HepG2 (cell line): ENCODE measurements around the gene C19orf18. TPM values are rescaled to one million over a fixed set of nuclear protein-coding genes. Genes with fewer than 3 reads are reported as not detected.

Experiments used
- ARNT ChIP-seq: fragments of 450-650 bp; IDR thresholded peaks from 2 replicates; pipeline ENCODE4 v1.6.1; 2017
- CC2D1A ChIP-seq: sonication (generic); formaldehyde crosslinking; IDR thresholded peaks from 2 replicates; pipeline ENCODE4 v1.8.1; 2023; ENCODE audit warnings: mild to moderate bottlenecking, missing genetic modification reagents
- CENPX ChIP-seq: sonication (generic); formaldehyde crosslinking; IDR thresholded peaks from 2 replicates; pipeline ENCODE4 v1.9.0; 2021; ENCODE audit warnings: mild to moderate bottlenecking, missing genetic modification reagents, moderate library complexity
- FOXA3 ChIP-seq: IDR thresholded peaks from 2 replicates; pipeline ENCODE4 v1.6.1; 2016; ENCODE audit warnings: missing genetic modification reagents, missing compliant biosample characterization
- HNF4A ChIP-seq: sonication (generic); formaldehyde crosslinking; IDR thresholded peaks from 2 replicates; pipeline ENCODE4 v1.4.0; 2020; ENCODE audit warnings: missing genetic modification reagents
- HNRNPK ChIP-seq: fragments of 200-400 bp; formaldehyde crosslinking; IDR thresholded peaks from 2 replicates; pipeline ENCODE4 v1.6.1; 2018; ENCODE audit warnings: low read length, low read depth, moderate library complexity, mild to moderate bottlenecking; ENCODE audit not compliant: poor library complexity, severe bottlenecking
- MEIS2 ChIP-seq: sonication (generic); formaldehyde crosslinking; IDR thresholded peaks from 2 replicates; pipeline ENCODE4 v1.9.0; 2021; ENCODE audit warnings: mild to moderate bottlenecking, missing genetic modification reagents
- NBN ChIP-seq: fragments of 450-650 bp; conservative IDR thresholded peaks from 2 replicates; pipeline ENCODE4 v1.6.1; 2017
- NCOA1 ChIP-seq: sonication (generic); formaldehyde crosslinking; IDR thresholded peaks from 2 replicates; pipeline ENCODE4 v1.9.0; 2021; ENCODE audit warnings: missing genetic modification reagents
- RARA ChIP-seq: IDR thresholded peaks from 2 replicates; pipeline ENCODE4 v1.6.1; 2016; ENCODE audit warnings: missing genetic modification reagents, missing compliant biosample characterization
- SIN3A ChIP-seq: IDR thresholded peaks from 2 replicates; pipeline ENCODE4 v1.6.1; 2011; ENCODE audit warnings: low read depth, mild to moderate bottlenecking, control low read depth, low read length, borderline replicate concordance
- SIX4 ChIP-seq: sonication (generic); formaldehyde crosslinking; IDR thresholded peaks from 2 replicates; pipeline ENCODE4 v1.4.0; 2020; ENCODE audit warnings: missing genetic modification reagents
- SMARCE1 ChIP-seq: fragments of 450-650 bp; IDR thresholded peaks from 2 replicates; pipeline ENCODE4 v1.6.1; 2017; ENCODE audit warnings: borderline replicate concordance
- SP5 ChIP-seq: IDR thresholded peaks from 2 replicates; pipeline ENCODE4 v1.6.1; 2016; ENCODE audit warnings: low read depth, borderline replicate concordance
- SSRP1 ChIP-seq: IDR thresholded peaks from 2 replicates; pipeline ENCODE4 v1.6.1; 2016; ENCODE audit warnings: control low read depth
- STAT5B ChIP-seq: sonication (generic); formaldehyde crosslinking; IDR thresholded peaks from 2 replicates; pipeline ENCODE4 v1.4.0; 2020; ENCODE audit warnings: missing genetic modification reagents
- TMF1 ChIP-seq: sonication (generic); formaldehyde crosslinking; IDR thresholded peaks from 2 replicates; pipeline ENCODE4 v1.8.1; 2022; ENCODE audit warnings: low read depth, missing genetic modification reagents
- ZBTB46 ChIP-seq: sonication (generic); formaldehyde crosslinking; IDR thresholded peaks from 2 replicates; pipeline ENCODE4 v1.4.0; 2020; ENCODE audit warnings: mild to moderate bottlenecking, missing genetic modification reagents, borderline replicate concordance
- ZNF263 ChIP-seq: sonication (generic); formaldehyde crosslinking; IDR thresholded peaks from 2 replicates; pipeline ENCODE4 v1.4.0; 2020; ENCODE audit warnings: missing genetic modification reagents
- ZNF33A ChIP-seq: sonication (generic); formaldehyde crosslinking; IDR thresholded peaks from 2 replicates; pipeline ENCODE4 v1.5.1; 2020; ENCODE audit warnings: missing genetic modification reagents, mild to moderate bottlenecking, moderate library complexity, borderline replicate concordance
- ZNF549 ChIP-seq: sonication (generic); formaldehyde crosslinking; IDR thresholded peaks from 2 replicates; pipeline ENCODE4 v1.5.0; 2020; ENCODE audit warnings: missing genetic modification reagents
- ZNF607 ChIP-seq: sonication (generic); formaldehyde crosslinking; IDR thresholded peaks from 2 replicates; pipeline ENCODE4 v1.5.1; 2020; ENCODE audit warnings: missing genetic modification reagents, mild to moderate bottlenecking, borderline replicate concordance
- ZNF713 ChIP-seq: sonication (generic); formaldehyde crosslinking; IDR thresholded peaks from 2 replicates; pipeline ENCODE4 v1.4.0; 2020; ENCODE audit warnings: mild to moderate bottlenecking, missing genetic modification reagents
- polyA plus RNA-seq, 8 experiments: library from polyadenylated mRNA; depleted of rRNA in 3 of 8; stranded (reverse) in 7 of 8; unstranded in 1 of 8; fragments of >200 nt; fragmentation: Illumina TruSeq in 4 of 8; extraction: Trizol in 4 of 8; gene quantifications; 2 replicates each; pipeline versions ENCODE4 v1.2.1 to v1.2.3, GENCODE V29; 2011 to 2016; ENCODE audit warnings: low read depth in 4 of 8, missing spikeins in 1 of 8, mixed read lengths in 1 of 8; ENCODE audit not compliant: insufficient read depth in 1 of 8
- total RNA-seq, 5 experiments: library from RNA; depleted of rRNA; stranded (reverse); fragments of >200 nt; fragmentation: Illumina TruSeq; extraction: Trizol; gene quantifications; 2 replicates each; pipeline ENCODE4 v1.2.3, GENCODE V29; 2016; ENCODE audit warnings: low read depth in 1 of 5
- TF ChIP-seq, protein P1 (sequence below): sonication (generic); formaldehyde crosslinking; IDR thresholded peaks from 2 replicates; pipeline ENCODE4 v1.5.0; 2020; ENCODE audit warnings: missing genetic modification reagents
- TF ChIP-seq, protein P2 (sequence below): sonication (generic); formaldehyde crosslinking; IDR thresholded peaks from 2 replicates; pipeline ENCODE4 v1.8.0; 2023; ENCODE audit warnings: mild to moderate bottlenecking, missing genetic modification reagents

C19orf18 gene
- total and polyA plus RNA-seq, 2 of the 13 experiments (the other 11 are each of a cell fraction or from before 2014, with no cell fraction given), result 0.38 to 0.55 TPM

DNA sequence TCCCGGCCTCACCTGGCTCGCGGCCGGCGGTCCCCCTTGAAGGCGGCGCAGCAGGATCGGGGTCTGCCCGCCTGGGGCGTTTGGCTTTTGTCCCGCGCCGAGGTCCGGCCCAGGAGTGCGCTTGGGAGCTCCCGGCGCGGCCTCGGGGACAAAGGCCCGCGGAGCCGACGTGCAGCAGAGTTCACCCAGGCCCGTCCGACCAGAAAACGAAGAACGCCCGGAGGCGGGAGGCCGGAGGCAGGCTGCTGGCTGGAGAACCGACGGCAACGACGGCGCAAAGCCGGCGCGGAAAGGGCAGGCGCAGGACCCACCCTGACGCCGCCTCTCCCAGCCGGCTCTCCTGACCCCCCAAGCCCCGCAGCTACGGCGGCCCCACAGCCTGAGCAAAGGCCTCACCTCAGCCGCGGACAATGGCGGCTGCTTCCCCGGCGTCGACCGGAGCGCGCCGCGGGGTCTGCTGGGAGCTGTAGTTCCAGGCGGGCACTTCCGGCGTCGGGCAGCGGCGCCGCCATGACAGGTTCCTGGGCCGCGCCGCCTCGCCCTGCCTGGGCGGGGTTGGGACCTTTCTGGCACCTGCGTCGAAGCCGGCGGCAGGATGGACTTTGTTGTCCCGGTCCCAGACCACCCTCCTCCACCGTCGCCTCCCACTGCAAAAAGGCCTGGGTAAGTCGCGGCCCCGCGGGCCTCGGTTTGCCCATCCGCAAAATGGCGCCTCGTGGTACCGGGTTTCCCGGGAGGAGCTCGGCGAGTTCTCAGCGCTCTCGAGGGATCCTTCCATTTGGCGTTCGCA lies 28.2 kb upstream of the C19orf18 start, which contains the start of gene ZNF606 (continued):
- TF ChIP-seq ZBTB46 (CRISPR knock-in tag) (no peak), ZNF713 (CRISPR knock-in tag) (no peak; the same call in 1 of the 2 replicates), TMF1 (CRISPR knock-in tag) (peak; percentile 34; the same call in 1 of the 2 replicates), HNRNPK (peak; percentile 77), SIN3A (peak; percentile 65; the same call in 1 of the 2 replicates), FOXA3 (peak; percentile 49; the same call in 1 of the 2 replicates), MEIS2 (CRISPR knock-in tag) (no peak), NCOA1 (peak; percentile 80; the same call in 1 of the 2 replicates), ZNF33A (CRISPR knock-in tag) (no peak), ARNT (no peak), CC2D1A (CRISPR knock-in tag) (0 out of 2 replicates have a peak, but pooled peaks have one; percentile 24), CENPX (CRISPR knock-in tag) (no peak), RARA (CRISPR knock-in tag) (peak; percentile 33; the same call in 1 of the 2 replicates), SSRP1 (peak; percentile 30; the same call in 1 of the 2 replicates), ZNF549 (CRISPR knock-in tag) (peak; percentile 60; the same call in 1 of the 2 replicates), STAT5B (CRISPR knock-in tag) (no peak), NBN (no peak), HNF4A (CRISPR knock-in tag) (peak; percentile 4; the same call in 1 of the 2 replicates), ZNF263 (CRISPR knock-in tag) (no peak; the same call in 1 of the 2 replicates), SP5 (no peak; the same call in 1 of the 2 replicates), SMARCE1 (no peak), ZNF607 (CRISPR knock-in tag) (peak; percentile 87), SIX4 (0 out of 2 replicates have a peak, but pooled peaks have one; percentile 41)
- TF ChIP-seq, protein P1, sequence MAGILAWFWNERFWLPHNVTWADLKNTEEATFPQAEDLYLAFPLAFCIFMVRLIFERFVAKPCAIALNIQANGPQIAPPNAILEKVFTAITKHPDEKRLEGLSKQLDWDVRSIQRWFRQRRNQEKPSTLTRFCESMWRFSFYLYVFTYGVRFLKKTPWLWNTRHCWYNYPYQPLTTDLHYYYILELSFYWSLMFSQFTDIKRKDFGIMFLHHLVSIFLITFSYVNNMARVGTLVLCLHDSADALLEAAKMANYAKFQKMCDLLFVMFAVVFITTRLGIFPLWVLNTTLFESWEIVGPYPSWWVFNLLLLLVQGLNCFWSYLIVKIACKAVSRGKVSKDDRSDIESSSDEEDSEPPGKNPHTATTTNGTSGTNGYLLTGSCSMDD (CRISPR knock-in tag), result no peak
- TF ChIP-seq, protein P2, sequence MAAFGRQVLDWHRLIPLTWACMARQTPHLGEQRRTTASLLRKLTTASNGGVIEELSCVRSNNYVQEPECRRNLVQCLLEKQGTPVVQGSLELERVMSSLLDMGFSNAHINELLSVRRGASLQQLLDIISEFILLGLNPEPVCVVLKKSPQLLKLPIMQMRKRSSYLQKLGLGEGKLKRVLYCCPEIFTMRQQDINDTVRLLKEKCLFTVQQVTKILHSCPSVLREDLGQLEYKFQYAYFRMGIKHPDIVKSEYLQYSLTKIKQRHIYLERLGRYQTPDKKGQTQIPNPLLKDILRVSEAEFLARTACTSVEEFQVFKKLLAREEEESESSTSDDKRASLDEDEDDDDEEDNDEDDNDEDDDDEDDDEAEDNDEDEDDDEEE, result 0 out of 2 replicates have a peak, but pooled peaks have one; percentile 60
